HCT116 (cell line): ENCODE data around the gene FTCD. TPM values are rescaled to one million over a fixed set of nuclear protein-coding genes. Genes with fewer than 3 reads are reported as not detected.

Experiments
- ATAC-seq: fragments of 200-7000 bp; cut with Tn5 transposase; 2 replicates; pipeline ENCODE4 v1.9.1; 2020; ENCODE audit warnings: mild to moderate bottlenecking, moderate library complexity
- BruUV-seq: library from RNA; stranded (reverse); fragments of 400-500 nt; replicated peaks from 2 replicates; lab custom pipeline; 2021; lab: Mats Ljungman, UMichigan
- CTCF ChIA-PET: fragments of 300-600 bp; sonication (Branson Sonifier 250); formaldehyde crosslinking; loops from one replicate; lab custom pipeline; 2021; ENCODE audit warnings: antibody characterized with exemption; lab: Charles Lee
- POLR2A ChIA-PET: fragments of 300-600, 350-600 bp; sonication (Branson Sonifier 250); formaldehyde crosslinking; loops from one replicate; lab custom pipeline; 2021; ENCODE audit warnings: antibody characterized with exemption; lab: Charles Lee
- RAD21 ChIA-PET, 2 experiments: fragments of 300-600 bp; sonication (Branson Sonifier 250); formaldehyde crosslinking; loops; one replicate each; lab custom pipeline; 2023; ENCODE audit warnings: low total read pairs in 2 of 2; ENCODE audit not compliant: uncharacterized antibody in 2 of 2, unreplicated experiment in 2 of 2, low non-redundant PET in 1 of 2; lab: Charles Lee
- DNase-seq: peaks from one replicate; pipeline ENCODE4 v3.0.0-alpha.2; 2010; ENCODE audit warnings: low read depth, low spot score
- H2AFZ ChIP-seq: fragments of 200-600 bp; shearing (Covaris generic), sonication (generic); 2 replicates; pipeline ENCODE4 v1.6.1; 2017; ENCODE audit warnings: low read depth, mixed run types, mixed read lengths, antibody characterized with exemption, low read length; ENCODE audit not compliant: poor library complexity, severe bottlenecking
- H3K27ac ChIP-seq: 2 replicates; pipeline ENCODE4 v1.5.1; 2012; ENCODE audit warnings: low read depth, low read length
- H3K27me3 ChIP-seq: fragments of 200-600 bp; sonication (generic); 2 replicates; pipeline ENCODE4 v1.6.1; 2016; ENCODE audit warnings: mixed run types, low read length, mixed read lengths; ENCODE audit not compliant: insufficient read depth
- H3K36me3 ChIP-seq, 2 experiments: fragments of 200-500 bp in 1 of 2; fragments of 200-600 bp in 1 of 2; sonication (Bioruptor generic) in 1 of 2; sonication (generic) in 1 of 2; 2 replicates each; pipeline versions ENCODE4 v1.5.1 to v1.6.1; 2014 to 2016; ENCODE audit warnings: low read length in 2 of 2, inconsistent platforms in 1 of 2, mixed read lengths in 1 of 2, mixed run types in 1 of 2; ENCODE audit not compliant: insufficient read depth in 2 of 2, control insufficient read depth in 1 of 2
- H3K4me1 ChIP-seq, 2 experiments: fragments of 200-600 bp in 1 of 2; sonication (generic) in 1 of 2; 2 replicates each; pipeline versions ENCODE4 v1.5.1 to v1.6.1; 2012 to 2017; ENCODE audit warnings: low read length in 2 of 2, inconsistent platforms in 1 of 2, mild to moderate bottlenecking in 1 of 2, mixed read lengths in 1 of 2, mixed run types in 1 of 2, moderate library complexity in 1 of 2; ENCODE audit not compliant: insufficient read depth in 2 of 2, control insufficient read depth in 1 of 2
- H3K4me2 ChIP-seq: fragments of 200-600 bp; sonication (generic); 2 replicates; pipeline ENCODE4 v1.6.1; 2017; ENCODE audit warnings: mixed run types, low read length, mixed read lengths
- H3K4me3 ChIP-seq, 2 experiments: fragments of 200-600 bp in 1 of 2; sonication (generic) in 1 of 2; replicated peaks in 1 of 2; 2 replicates each; pipeline ENCODE4 v1.5.1; 2011 to 2016; ENCODE audit warnings: low read length in 2 of 2, control low read depth in 1 of 2, low read depth in 1 of 2, mild to moderate bottlenecking in 1 of 2, mixed read lengths in 1 of 2, mixed run types in 1 of 2
- H3K79me2 ChIP-seq: fragments of 200-600 bp; sonication (generic); 2 replicates; pipeline ENCODE4 v1.6.1; 2017; ENCODE audit warnings: mild to moderate bottlenecking, mixed run types, low read length, moderate library complexity, mixed read lengths; ENCODE audit not compliant: insufficient read depth
- H3K9ac ChIP-seq: fragments of 200-600 bp; sonication (generic); 2 replicates; pipeline ENCODE4 v1.6.1; 2016; ENCODE audit warnings: low read length, mixed read lengths
- H3K9me2 ChIP-seq: fragments of 200-600 bp; sonication (generic), shearing (Covaris generic); 2 replicates; pipeline ENCODE4 v1.6.1; 2017; ENCODE audit warnings: mixed run types, mild to moderate bottlenecking, moderate library complexity; ENCODE audit not compliant: insufficient read depth
- H3K9me3 ChIP-seq, 2 experiments: fragments of 200-500 bp in 1 of 2; fragments of 200-600 bp in 1 of 2; sonication (Bioruptor generic) in 1 of 2; sonication (generic) in 1 of 2; 2 replicates each; pipeline ENCODE4 v1.6.1; 2014 to 2017; ENCODE audit warnings: low read length in 2 of 2, mixed read lengths in 2 of 2, inconsistent platforms in 1 of 2, low read depth in 1 of 2, mild to moderate bottlenecking in 1 of 2, mixed run types in 1 of 2, moderate library complexity in 1 of 2; ENCODE audit not compliant: control insufficient read depth in 1 of 2, insufficient read depth in 1 of 2
- H4K20me1 ChIP-seq: fragments of 200-600 bp; sonication (generic), shearing (Covaris generic); 2 replicates; pipeline ENCODE4 v1.6.1; 2017; ENCODE audit warnings: mixed run types, mild to moderate bottlenecking, moderate library complexity; ENCODE audit not compliant: insufficient read depth
- CEBPB ChIP-seq: IDR thresholded peaks from 2 replicates; pipeline ENCODE4 v1.6.1; 2012; ENCODE audit warnings: low read depth
- CTCF ChIP-seq, 3 experiments: fragments of 200-600 bp in 1 of 3; sonication (generic) in 1 of 3; IDR thresholded peaks in 2 of 3; conservative IDR thresholded peaks in 1 of 3; 2 replicates each; pipeline ENCODE4 v1.5.1; 2012 to 2017; ENCODE audit warnings: low read depth in 2 of 3, low read length in 2 of 3, antibody characterized with exemption in 1 of 3, borderline replicate concordance in 1 of 3, control low read depth in 1 of 3, mild to moderate bottlenecking in 1 of 3, mixed read lengths in 1 of 3, mixed run types in 1 of 3, moderate library complexity in 1 of 3; ENCODE audit not compliant: insufficient read depth in 1 of 3
- ELF1 ChIP-seq: IDR thresholded peaks from 2 replicates; pipeline ENCODE4 v1.6.1; 2012; ENCODE audit warnings: low read depth, borderline replicate concordance
- EZH2phosphoT487 ChIP-seq: fragments of 200-600 bp; IDR thresholded peaks from 2 replicates; pipeline ENCODE4 v1.6.1; 2018; ENCODE audit warnings: antibody characterized with exemption, borderline replicate concordance
- FOSL1 ChIP-seq: IDR thresholded peaks from 2 replicates; pipeline ENCODE4 v1.6.1; 2012; ENCODE audit warnings: low read depth
- JUND ChIP-seq: IDR thresholded peaks from 2 replicates; pipeline ENCODE4 v1.6.1; 2012
- POLR2AphosphoS5 ChIP-seq: IDR thresholded peaks from 2 replicates; pipeline ENCODE4 v1.6.1; 2011; ENCODE audit warnings: mild to moderate bottlenecking, low read depth, low read length, moderate library complexity
- REST ChIP-seq: IDR thresholded peaks from 2 replicates; pipeline ENCODE4 v1.6.1; 2012; ENCODE audit warnings: low read depth
- SIN3A ChIP-seq: IDR thresholded peaks from 2 replicates; pipeline ENCODE4 v1.6.1; 2012; ENCODE audit warnings: low read depth
- SP1 ChIP-seq: IDR thresholded peaks from 2 replicates; pipeline ENCODE4 v1.6.1; 2012; ENCODE audit warnings: low read depth
- SRF ChIP-seq: IDR thresholded peaks from 2 replicates; pipeline ENCODE4 v1.6.1; 2012; ENCODE audit warnings: low read depth
- TCF7L2 ChIP-seq: IDR thresholded peaks from 2 replicates; pipeline ENCODE4 v1.7.0; 2011; ENCODE audit warnings: borderline replicate concordance, inconsistent platforms; ENCODE audit not compliant: insufficient read depth, insufficient read length; ENCODE audit errors: extremely low read depth
- YY1 ChIP-seq: IDR thresholded peaks from 2 replicates; pipeline ENCODE4 v1.6.1; 2011; ENCODE audit warnings: low read length, low read depth, moderate library complexity, mild to moderate bottlenecking; ENCODE audit not compliant: insufficient replicate concordance; ENCODE audit errors: extremely low read depth
- ZBTB33 ChIP-seq: IDR thresholded peaks from 2 replicates; pipeline ENCODE4 v1.6.1; 2011; ENCODE audit warnings: mild to moderate bottlenecking, low read length, moderate library complexity; ENCODE audit not compliant: insufficient replicate concordance; ENCODE audit errors: extremely low read depth
- ZFX ChIP-seq: fragments of 450-650 bp; IDR thresholded peaks from 2 replicates; pipeline ENCODE4 v1.6.1; 2017
- intact Hi-C: fragments of 100-400 bp; cut with micrococcal nuclease; formaldehyde crosslinking; loops from 2 replicates; pipeline ENCODE4 v1.10.0; 2022
- total RNA-seq: library from RNA; stranded (reverse); gene quantifications from one replicate; pipeline ENCODE4 v1.2.1, GENCODE V29; 2021; ENCODE audit not compliant: unreplicated experiment

The FTCD gene
- total RNA-seq, 1 experiment from 2014 or later = 2.5 TPM

- POLR2A ChIA-PET = no interaction called here
- Histone ChIP-seq H3K27ac (no peak overlapping the region), H3K4me1 (no peaks in the 10 kb centered on the region), H4K20me1 (no peaks in the 10 kb centered on the region), H3K4me3 (no peak overlapping the region), H3K79me2 (no peaks in the 10 kb centered on the region), H3K9ac (no peak overlapping the region), H3K9me3 (no peaks in the 10 kb centered on the region), H3K36me3 (no peaks in the 10 kb centered on the region; a peak in 1 of 4 replicates), H2AFZ (no peak overlapping the region), H3K4me2 (no peak overlapping the region), H3K27me3 (no peaks in the 10 kb centered on the region), H3K9me2 (no peaks in the 10 kb centered on the region)
- CTCF ChIA-PET = no interaction called here
- intact Hi-C loops = no loop called here
- no TSS peak for BruUV-seq
- no peak for DNase-seq
- ATAC-seq = no peak
- TF ChIP-seq ELF1 (no peak), YY1 (no peak), ZBTB33 (no peak), ZFX (no peak), TCF7L2 (no peak), CTCF (IDR thresholded peaks at IDR 0.05 in 2 of 3, conservative IDR thresholded peaks at IDR 0.05 in 1 of 3; ENCODE audit: borderline replicate concordance in 1 of 3, insufficient read depth in 1 of 3, low read depth in 2 of 3, low read length in 2 of 3) (no peak), POLR2AphosphoS5 (no peak), FOSL1 (no peak), REST (no peak), JUND (no peak), SP1 (no peak), CEBPB (no peak), SIN3A (no peak), SRF (no peak), EZH2phosphoT487 (no peak)
- RAD21 ChIA-PET = no interaction called here
Measured at GRCh38 chr21:46127239-46128105, 27.9 kb downstream of the FTCD start.
